DMS79 (cell line): Measurements from ENCODE around the gene SLC39A11.
A peak's percentile ranks its signal among the peaks of the same experiment; 100 is the strongest.
"Not testable (repeated sequence)": the region's sequence is repeated elsewhere in the genome, so short reads cannot be mapped to it uniquely, and the experiment has no call there.

Experiments
- DNase-seq: peaks from one replicate; lab custom pipeline; 2025; lab: John Stamatoyannopoulos, UW

SLC39A11 gene

GRCh38 chr17:72714357-72714966 is 378.0 kb downstream of the SLC39A11 start:
- peak; percentile 69 for DNase-seq

GRCh38 chr17:72713701-72714100 is 378.8 kb downstream of the SLC39A11 start:
- DNase-seq = no peak

- no peak for DNase-seq
Observed at GRCh38 chr17:72711521-72712310, 380.8 kb downstream of the SLC39A11 start.

- DNase-seq = no peak
Observed at GRCh38 chr17:72710834-72711233, 381.7 kb downstream of the SLC39A11 start.

- no peak for DNase-seq
Observed at GRCh38 chr17:72710202-72710601, 382.3 kb downstream of the SLC39A11 start.

- not testable (repeated sequence) for DNase-seq
Observed at GRCh38 chr17:72708682-72709081, 383.8 kb downstream of the SLC39A11 start.

GRCh38 chr17:72707881-72708280 is 384.6 kb downstream of the SLC39A11 start:
- no peak for DNase-seq

GRCh38 chr17:72706396-72706981 is 386.0 kb downstream of the SLC39A11 start:
- DNase-seq = no peak

- no peak for DNase-seq
Observed at GRCh38 chr17:72705905-72706395, 386.5 kb downstream of the SLC39A11 start.

- DNase-seq = no peak
Observed at GRCh38 chr17:72702998-72703397, 389.5 kb downstream of the SLC39A11 start.

GRCh38 chr17:72702136-72702735 is 390.3 kb downstream of the SLC39A11 start:
- no peak for DNase-seq

- DNase-seq = no peak
Observed at GRCh38 chr17:72700226-72700625, 392.3 kb downstream of the SLC39A11 start.

GRCh38 chr17:72699545-72699944 is 392.9 kb downstream of the SLC39A11 start:
- DNase-seq = no peak

GRCh38 chr17:72697602-72698146 is 394.8 kb downstream of the SLC39A11 start:
- no peak for DNase-seq

GRCh38 chr17:72696721-72697120 is 395.8 kb downstream of the SLC39A11 start:
- DNase-seq = no peak

GRCh38 chr17:72696156-72696555 is 396.3 kb downstream of the SLC39A11 start:
- DNase-seq = no peak

GRCh38 chr17:72693956-72694355 is 398.5 kb downstream of the SLC39A11 start:
- DNase-seq = no peak

GRCh38 chr17:72693151-72693878 is 399.2 kb downstream of the SLC39A11 start:
- no peak for DNase-seq

GRCh38 chr17:72692676-72693075 is 399.8 kb downstream of the SLC39A11 start:
- DNase-seq = no peak

- DNase-seq = no peak
Observed at GRCh38 chr17:72691586-72691985, 400.9 kb downstream of the SLC39A11 start.

GRCh38 chr17:72691017-72691416 is 401.5 kb downstream of the SLC39A11 start:
- no peak for DNase-seq

- DNase-seq = peak; percentile 49
Observed at GRCh38 chr17:72687886-72688285, 404.6 kb downstream of the SLC39A11 start.
